ENCODE measurements around the gene RBM33.

Gene RBM33

DNA sequence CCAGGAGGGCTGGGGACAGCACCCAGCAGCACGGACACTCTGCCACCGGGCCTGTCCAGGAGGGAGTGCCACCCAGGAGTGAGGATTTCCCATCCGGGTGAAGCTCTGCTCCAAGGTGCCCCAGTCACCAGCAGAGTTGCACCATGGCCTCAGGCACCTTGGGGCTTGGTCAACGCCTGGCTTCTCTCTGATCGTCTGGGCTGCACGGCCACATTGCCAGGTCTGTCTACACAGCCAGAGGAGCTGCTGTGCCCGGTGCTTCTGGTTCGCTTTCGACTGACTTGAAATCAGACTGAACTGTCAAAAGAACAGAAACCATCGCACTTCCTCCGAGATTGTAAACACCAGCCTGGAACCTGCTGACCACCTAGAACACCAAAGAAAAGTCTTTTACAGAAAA, 155.8 kb downstream of the RBM33 start:
- no peak for DNase-seq

DNA sequence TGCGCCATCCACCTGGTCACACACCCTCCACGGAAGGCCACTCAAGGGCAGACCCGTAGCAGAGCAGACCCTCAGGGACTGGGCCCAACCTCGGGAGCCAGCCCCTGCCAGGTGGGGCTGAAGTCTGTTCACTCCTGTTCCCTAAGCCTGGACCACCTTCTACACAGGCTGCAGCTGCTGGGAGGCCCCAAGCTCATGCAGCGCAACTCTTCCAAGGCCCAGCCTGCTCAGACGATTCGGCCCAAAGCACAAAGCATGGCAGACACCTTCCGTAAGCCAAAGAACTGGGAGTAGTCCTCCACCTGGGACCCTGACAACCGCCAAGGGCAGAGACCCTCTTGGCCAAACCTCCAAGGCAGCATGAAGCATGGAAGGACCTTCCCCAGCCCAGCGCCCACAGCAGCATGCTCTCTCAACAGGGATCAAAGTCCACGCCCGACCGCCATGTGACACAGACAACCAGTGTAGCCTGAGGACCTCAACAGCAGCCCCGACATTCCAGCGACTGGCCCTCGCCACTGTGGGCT, 156.3 kb downstream of the RBM33 start:
- no peak for DNase-seq

DNA sequence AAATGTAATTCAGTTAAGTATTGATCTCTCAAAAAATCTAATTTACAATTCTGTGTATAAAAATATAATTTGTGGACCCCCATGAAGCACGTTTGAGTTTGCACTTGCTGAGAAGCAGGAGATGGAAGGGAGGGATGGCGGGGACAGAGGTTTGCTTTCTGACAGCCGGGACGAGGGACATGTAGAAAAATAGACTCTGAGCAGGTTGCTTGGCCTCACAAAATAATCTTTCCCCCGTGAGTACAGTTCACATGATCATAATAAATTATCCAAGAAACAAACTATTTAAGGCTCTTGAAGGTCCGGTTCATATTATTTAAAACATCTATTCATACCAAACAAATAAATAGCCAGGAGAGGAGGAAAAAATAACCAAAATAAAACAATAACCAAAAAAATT, 157.8 kb downstream of the RBM33 start:
- DNase-seq, result no peak

DNA sequence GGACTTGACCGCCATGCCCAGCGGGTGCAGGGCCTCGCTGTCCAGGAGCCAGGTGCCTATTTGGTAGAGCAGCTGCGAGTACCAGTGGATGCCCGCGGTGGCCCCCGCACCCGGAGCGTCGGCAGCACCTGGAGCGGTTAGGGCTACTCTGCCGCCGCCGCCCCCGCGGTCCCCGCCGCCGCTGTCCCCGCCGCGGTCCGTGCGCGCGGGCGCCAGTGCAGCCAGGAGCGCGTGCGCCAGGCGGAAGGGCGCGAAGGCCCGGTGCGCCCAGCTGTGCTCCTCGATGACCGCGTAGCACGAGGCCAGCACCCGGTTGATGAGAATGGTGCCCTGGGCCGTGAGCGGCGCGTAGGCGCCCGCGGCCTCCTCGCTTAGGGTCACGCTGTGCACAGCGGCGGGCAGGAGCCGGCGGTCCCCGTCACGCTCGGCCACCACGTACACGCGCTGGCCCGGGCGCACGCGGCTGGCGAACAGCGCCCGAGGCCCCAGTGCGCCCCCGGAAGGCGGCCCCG, 158.5 kb downstream of the RBM33 start:
- no peak for DNase-seq

DNA sequence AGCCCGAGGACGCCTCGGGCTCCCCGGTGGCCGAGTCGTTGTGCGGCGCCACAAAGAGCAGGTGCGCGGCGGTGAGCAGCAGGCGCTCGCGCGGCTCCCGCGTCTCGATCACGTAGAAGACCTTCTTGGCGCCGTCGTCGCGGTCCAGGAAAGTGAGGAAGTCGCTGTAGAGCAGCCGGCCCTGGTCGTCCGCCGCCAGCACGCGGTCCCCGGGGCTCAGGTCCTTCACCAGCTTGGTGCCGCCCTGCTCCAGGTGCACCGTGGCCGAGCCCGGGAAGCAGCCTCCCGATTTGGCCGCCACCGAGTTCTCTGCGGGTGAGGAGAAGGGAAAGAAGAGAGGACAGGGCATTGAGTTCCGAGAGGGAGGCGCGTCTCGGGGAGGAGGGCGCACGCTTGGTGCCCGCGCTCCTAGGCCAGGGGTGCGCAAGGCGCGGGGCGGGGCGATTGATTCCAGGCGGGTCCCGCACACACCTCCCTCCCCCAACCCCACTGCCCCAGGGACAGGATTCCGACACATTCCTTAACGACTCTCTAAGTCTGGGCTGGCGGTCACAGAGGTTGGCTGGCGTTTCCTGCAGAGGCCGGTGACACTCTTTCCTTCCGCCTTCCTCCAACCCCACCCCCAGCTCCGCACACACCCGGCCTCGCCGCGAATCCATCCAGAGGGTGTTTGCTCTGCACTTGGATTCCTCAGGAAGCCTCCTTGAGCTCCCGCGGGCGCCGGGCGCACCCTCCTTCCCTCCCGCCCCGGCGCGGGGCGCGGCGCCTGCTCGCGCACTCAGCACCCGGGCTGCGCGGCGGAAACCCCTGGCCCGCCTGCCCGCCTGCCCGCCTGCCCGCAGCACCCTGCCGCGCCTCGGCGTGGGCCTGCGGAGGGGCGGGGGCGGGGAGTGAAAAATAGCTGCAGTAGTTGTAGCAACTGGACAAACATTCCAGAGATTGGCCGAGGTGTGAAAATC, 159.2 kb downstream of the RBM33 start:
- no peak for DNase-seq

DNA sequence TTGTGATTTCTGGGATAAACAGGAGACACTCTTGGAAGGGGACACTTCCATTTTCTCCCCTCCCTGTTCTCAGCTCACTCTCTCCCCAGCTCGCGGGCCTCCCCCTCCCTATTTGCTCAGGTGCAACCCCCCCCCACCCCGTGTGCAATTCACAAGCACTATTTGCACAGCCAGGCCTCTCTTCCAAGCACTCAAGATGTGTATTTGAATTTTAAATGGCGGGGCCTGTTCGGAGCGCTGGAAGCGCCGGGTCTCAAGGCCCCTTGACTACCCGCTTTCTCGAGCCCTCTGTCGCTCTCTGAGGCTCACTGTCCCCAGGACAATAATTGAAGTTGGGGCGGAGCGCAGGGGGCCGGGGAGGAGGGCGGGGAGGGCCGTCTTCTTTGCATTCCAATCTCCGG, 160.0 kb downstream of the RBM33 start:
- DNase-seq, result no peak

DNA sequence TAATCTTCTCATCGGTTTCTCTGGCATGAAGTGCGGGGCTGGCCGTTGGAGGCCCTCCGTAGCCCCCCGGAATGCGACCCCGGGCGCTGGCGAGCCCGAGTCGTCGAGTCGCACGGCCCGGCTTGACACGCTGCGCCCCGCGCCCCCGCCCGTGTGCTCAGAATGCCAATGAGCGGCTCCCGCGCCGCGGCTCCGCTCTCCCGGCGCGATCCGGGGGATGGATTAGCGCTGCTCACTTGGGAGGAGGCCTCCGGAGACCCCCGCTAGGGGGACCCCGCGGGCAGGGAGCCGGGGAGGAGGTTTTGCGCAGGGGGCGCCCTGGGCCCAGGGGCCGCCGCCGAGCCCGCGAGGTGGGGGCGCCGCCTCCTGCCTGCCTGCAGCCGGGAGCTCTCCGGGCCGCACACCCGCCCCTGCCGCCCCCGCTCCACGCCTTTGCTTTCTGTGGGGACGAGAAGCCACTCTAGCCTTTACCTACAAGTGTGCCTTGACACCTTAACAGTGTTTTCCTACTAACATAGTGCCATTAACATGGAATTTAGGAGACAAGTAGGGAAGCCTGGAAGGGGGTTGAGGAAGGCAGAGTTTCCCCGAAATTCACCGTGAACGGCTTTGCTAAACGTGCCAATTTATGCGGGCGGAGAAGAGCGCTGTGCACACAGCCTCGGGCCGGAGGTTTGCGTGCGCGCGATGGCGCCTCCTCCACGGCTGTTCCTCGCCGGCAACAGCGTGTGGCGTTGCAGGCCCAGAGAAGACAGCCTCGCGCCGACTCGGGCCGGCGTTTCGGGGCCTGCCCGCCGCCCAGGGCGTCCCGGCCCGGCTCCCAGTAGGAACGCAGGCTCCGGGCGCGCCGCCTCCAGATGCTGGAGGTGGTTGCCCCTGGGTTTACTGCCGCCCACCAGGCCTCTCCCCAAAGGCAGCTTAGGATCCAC, 160.7 kb downstream of the RBM33 start:
- peak; percentile 59 for DNase-seq

DNA sequence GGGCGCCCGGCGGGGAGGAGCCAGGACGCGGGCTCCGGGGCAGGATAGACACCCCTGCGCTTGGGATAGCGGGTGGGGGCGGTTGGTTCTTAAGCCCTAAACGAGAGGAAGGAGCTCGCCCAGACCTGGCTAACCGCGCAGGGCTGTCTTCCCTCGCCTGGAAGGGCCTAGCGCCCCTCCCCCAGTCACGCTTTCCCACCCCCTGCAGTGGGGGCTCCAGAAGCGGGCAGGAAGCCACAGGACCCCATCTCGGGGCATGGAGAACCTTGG, 161.3 kb downstream of the RBM33 start:
- DNase-seq, result no peak

DNA sequence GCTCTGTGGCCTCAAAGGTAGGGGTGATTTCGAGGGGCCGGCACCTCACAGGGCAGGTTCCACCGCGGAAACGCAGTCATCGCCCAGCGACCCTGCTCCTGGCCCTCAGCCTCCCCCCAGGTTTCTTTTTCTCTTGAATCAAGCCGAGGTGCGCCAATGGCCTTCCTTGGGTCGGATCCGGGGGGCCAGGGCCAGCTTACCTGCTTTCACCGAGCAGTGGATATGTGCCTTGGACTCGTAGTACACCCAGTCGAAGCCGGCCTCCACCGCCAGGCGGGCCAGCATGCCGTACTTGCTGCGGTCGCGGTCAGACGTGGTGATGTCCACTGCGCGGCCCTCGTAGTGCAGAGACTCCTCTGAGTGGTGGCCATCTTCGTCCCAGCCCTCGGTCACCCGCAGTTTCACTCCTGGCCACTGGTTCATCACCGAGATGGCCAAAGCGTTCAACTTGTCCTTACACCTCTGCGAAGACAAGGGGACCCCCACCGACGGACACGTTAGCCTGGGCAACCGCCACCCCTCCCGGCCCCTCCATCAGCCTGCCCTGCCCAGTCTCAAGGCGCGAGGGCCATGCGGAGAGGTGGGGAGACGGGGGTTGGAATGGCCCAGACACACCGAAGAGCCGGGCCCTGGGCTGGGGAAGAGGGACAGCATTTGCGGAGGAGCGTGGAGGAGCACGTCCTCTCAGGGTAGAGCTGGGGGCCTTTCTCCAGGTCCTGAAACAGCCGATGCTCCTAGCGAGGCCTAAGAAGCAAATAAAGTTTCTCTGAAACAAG, 161.8 kb downstream of the RBM33 start:
- no peak for DNase-seq

DNA sequence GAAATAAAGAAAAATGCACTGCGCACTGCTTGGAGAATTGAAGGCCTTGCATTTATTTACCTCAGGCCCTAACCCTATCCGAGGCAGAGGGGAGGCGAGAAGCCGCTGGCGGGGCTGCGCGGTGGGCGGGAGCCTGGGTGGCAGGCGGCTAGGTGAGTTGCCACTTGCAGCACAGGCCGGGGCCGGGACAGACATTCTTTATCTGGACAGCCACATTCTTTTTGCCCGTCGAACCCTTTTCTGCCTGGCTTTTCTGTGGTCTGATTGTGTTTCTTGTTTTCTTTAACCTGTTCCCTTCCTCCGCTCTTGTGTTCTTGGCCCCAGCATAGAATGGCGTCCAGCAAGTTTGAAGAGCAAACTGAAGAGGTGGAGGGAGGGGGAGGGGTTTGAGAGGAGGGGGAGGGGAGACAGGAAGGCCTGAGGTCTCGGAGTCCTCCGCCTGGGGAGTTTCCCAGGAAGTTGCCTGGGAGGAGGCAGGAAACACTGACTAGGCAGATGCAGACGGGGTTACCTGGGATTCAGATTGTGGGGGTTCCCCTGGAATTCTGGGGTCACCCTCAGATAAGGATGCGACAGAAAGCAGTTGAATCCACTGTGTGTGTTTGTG, 162.7 kb downstream of the RBM33 start:
- DNase-seq, result no peak

DNA sequence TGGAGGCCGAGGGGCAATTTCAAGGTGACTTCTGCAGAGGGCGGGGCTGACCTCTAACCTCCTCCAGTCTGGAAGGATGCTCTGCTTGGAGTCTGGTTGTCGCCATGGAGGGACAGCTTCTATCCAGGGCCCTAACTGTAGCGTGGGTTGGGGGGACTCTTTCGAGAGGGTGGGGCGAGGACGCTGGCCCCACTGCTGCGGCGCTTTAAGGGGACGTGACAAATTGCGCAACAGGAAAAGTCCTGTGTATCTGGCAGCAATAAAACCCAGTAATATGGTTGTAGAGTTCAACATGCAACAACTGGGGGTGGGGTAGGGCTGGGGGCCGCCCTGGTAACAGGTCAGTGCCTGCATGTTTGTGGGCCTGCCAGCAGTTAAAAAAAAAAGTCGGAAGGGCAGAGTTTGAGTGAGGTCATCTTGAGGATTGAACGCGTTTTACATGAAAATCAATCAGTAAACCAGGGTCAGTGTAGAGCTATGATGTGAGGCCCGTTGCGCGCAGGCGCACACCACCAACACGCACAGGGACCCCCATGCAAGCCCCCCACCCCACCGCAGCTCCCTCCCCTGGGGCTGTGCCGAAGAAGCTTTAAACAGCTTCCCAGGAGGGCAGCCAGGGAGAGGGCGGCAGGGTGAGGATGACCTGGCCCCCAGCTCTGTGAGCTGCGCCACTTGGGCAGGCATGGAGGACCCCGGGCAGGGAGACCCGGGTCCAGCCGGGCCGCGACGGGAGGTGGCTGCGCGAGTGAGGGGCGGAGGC, 163.5 kb downstream of the RBM33 start:
- no peak for DNase-seq

DNA sequence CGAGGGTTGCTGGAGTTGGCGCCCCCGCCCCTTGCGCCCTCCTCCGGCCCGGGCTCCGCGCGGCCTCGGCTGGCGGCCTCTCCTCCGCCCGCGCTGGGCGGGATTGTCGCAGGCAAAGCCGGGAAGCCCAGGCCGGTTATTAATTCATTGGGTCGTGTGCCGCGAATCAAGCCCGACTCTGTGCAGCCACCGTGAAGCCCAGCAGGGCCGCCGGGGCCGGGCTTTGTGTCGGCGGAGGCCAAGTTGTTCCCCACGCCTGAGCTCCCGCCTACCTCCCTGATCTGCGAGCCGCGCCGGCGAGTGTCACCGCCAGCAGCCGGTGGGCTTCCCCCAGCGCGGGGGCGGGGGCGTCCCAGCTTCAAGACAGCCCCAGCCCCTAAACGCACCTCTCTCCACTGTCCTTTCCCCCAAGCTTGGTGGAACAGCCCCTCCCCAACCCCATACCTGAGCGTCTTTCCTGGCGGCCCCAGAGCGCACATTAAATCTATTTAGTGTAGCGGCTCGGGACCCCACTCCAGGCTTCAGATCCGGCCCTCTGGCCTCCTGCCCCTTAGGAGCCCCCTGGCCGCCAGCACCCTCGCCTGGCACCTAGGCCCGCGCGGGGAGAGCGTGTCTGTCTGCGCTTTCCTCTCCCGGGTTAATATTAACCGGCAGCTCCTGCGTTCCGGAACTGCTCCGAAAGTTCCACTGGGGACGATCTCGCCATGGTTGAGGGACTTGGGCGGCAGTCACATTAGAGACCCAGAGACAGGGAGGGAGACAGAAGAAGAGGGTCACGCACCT, 164.3 kb downstream of the RBM33 start:
- DNase-seq, result no peak

DNA sequence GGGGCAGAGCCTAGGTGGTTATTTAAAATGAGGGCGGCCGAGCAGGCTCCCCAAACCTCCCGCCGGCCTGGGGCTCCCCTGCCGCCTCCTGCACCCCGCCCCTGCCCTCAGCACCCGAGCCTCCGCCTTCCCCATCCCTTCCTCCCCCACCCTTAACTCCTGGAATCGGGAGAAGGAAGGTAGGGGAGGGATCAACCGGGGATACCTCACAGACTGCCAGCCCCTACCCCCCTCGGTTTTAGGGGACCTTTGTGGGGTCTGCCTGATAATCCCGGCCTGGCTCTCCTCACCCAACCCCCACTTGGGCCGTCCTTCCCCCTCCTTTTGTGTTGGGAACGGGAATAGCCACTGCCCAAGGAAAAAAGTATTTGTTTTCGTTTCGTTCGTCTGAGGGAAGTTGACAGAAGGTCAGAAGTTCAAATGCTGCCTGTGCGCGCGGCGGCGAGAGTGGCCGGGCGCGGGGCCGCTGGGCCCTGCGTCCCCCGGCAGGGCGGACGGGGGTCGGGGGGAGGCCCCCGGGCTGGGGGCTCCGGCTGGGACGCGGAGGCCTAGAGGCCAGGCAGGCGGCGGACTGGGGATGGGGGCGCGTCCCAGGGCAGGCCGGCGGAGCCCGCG, 165.0 kb downstream of the RBM33 start:
- DNase-seq, result no peak

DNA sequence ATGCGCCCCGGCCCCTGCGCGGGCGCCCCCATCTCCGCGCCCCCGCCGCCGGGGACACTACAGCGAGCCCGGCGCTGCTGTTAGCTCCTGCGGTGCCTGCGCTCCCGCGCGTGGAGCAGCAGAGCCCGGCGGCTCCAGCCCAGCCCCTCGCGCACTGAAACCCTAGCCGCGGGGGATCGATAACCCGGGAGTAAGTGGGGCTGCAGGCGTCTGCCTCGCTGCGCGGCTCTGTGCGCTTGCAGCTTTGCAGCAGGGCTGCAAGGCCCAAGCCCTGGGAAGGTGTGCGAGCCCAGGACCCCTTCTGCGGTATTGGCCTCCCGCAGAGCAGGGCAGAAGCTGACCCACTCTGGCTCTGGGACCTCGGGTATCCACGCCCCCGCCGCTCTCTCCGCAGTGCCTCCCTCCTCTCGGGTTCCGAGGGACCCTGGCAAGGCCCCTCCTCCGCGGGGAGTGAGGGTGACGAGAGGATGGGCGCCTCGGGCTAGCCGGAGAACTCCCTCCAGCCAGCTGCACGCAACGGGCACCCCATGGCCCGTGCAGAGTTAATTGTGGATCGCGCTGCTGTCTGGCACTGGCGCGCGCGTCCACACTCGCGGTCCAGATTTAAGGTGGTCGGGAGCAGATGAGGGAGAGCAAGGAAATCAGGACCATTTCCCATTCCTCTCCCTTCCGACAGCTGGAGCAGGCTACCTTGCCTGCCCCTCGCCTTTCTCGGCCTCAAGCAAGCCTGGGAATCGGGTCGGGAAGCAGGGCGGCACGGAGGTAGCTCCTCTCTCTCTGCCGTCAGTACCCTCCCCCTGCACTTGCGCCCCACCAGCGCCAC, 165.7 kb downstream of the RBM33 start:
- no peak for DNase-seq

DNA sequence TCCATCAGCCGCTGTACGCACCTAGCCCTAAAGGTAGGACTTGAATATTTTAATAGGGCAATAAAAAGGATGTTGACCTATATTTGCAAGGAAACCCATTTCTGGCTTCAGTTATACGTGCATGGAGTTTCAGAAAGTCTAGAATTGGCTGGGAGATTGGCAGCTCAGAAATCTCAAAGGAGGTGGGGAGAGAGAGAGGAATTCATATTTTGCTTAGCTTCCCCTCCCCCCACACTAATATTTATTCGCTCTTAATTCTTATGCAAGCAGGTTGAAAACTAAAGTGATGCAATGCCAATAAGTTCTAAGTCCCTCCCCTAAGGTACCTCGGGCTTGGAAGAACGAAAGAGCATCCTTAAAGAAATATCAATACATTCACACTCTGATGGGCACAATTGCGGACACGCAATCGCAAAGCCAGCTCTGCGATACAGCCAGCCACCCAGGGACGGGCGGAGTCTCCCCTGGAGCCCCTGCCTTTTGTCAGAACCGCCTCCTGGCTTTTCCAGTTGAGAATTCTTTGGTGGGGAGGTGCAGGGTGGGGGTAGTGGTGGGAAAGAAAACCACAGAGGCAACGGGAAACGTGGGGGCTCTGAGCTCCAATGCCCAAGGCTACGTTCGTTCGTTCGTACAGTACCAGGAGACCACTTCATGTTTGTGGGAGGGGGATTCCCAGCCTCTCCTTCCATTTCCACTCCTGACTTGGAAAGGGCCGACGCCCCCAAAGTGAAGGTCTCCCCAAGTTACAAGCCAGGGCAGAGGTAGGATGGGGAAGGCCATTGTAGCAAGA, 166.5 kb downstream of the RBM33 start:
- DNase-seq, result no peak

DNA sequence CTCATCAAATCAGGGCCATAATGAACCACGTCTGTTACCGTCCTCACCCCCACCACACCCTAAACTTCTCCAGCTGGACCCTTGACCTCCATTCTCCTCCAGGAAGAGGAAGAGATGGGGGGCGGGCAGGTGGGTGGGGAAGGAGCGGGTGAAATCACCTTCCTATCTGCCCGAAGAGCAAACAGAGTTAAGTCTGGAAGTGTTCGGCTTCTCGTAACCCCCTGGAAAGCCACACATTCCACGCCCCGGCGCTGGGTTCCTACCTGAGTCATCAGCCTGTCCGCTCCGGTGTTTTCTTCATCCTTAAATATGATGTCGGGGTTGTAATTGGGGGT, 167.1 kb downstream of the RBM33 start:
- DNase-seq, result no peak

DNA sequence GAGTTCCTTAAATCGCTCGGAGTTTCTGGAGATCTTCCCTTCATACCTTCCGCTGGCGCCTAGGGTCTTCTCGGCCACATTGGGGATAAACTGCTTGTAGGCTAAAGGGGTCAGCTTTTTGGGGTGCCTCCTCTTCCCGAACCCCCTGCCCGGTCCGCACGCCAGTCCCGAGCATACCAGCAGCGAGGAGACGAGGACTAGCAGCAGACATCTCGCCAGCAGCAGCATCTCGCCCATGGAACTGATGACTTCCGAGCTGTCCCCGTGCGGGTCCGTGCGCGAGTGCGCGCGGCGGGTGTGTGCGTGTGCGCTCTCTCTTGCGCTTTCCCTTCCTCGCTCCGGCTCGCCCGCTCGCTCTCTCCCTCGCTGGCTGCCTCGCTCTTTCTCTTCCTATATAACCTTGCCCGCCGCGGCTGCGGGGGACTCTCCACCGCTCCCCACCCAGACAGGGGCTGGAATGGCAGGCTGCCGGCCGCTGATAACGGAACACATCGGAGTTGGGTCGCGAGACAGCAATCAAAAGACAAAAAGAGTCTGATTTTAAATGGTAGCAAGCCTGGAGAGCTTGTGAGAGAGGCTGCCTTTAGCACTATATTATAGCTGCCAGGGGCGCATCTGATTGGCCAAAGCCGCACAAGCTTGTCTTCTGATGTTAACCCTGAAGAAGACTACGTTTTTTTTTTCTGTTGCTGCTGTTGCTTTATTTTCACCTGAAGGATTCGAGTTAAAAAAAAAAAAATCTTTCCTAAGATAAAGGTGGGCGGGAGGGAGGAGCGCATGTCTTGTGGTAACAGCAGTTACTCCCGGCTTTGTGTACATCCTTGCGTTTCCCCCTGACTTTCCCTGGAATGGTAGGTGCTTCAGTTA, 167.7 kb downstream of the RBM33 start, which contains the start of gene SHH:
Gene SHH, minus strand, starts transcription at position 569 of the 867 bp plus-strand sequence. Its CDS starts 341 bp downstream, at position 228.
- DNase-seq, result no peak
